NK-92 (cell line): ENCODE measurements around the gene AK1.

Experiments
- DNase-seq: peaks from one replicate; lab custom pipeline; 2025; ENCODE audit not compliant: unreplicated experiment; lab: John Stamatoyannopoulos, UW

The AK1 gene

GRCh38 chr9:127909839-127910273, 32.4 kb upstream of the AK1 start:
- no peak for DNase-seq

GRCh38 chr9:127908660-127908926, 31.1 kb upstream of the AK1 start:
- no peak for DNase-seq

GRCh38 chr9:127907867-127908659, 30.6 kb upstream of the AK1 start:
- no peak for DNase-seq

GRCh38 chr9:127905788-127906191, 28.3 kb upstream of the AK1 start:
- DNase-seq = no peak

- no peak for DNase-seq
These were observed 27.7 kb upstream of the AK1 start for GRCh38 chr9:127905004-127905728.

GRCh38 chr9:127904561-127905003, 27.1 kb upstream of the AK1 start:
- no peak for DNase-seq

- DNase-seq = no peak
These were observed 26.3 kb upstream of the AK1 start for GRCh38 chr9:127903557-127904475.

GRCh38 chr9:127899128-127899943, 21.9 kb upstream of the AK1 start, which contains the start of gene ST6GALNAC6:
ST6GALNAC6 (minus strand) TSS chr9:127899603; CDS start chr9:127897981, 1,622 bp downstream.
- DNase-seq = no peak

- DNase-seq = no peak
These were observed 21.1 kb upstream of the AK1 start for GRCh38 chr9:127898433-127899127.

GRCh38 chr9:127897193-127897692, 19.8 kb upstream of the AK1 start:
- DNase-seq = no peak

- no peak for DNase-seq
These were observed 19.1 kb upstream of the AK1 start for GRCh38 chr9:127896395-127897192.

- no peak for DNase-seq
These were observed 18.3 kb upstream of the AK1 start for GRCh38 chr9:127895811-127896210.

- no peak for DNase-seq
These were observed 15.9 kb upstream of the AK1 start for GRCh38 chr9:127893392-127893791.

- no peak for DNase-seq
These were observed 15.4 kb upstream of the AK1 start for GRCh38 chr9:127892831-127893230.

GRCh38 chr9:127890053-127890452, 12.6 kb upstream of the AK1 start:
- no peak for DNase-seq

- DNase-seq = no peak
These were observed 10.3 kb upstream of the AK1 start for GRCh38 chr9:127887792-127888191.

GRCh38 chr9:127886401-127886972, 9.0 kb upstream of the AK1 start:
- no peak for DNase-seq

- no peak for DNase-seq
These were observed 8.2 kb upstream of the AK1 start for GRCh38 chr9:127885508-127886281.
